ENCODE results near the gene POU2F1. TPM values are rescaled to one million over a fixed set of nuclear protein-coding genes. Genes with fewer than 3 reads are reported as not detected.

The POU2F1 gene
- total and polyA plus RNA-seq, 9 donors = 3.9 to 24.6 (median 17.0) TPM

GRCh38 chr1:167258858-167259257, 38.2 kb downstream of the POU2F1 start:
- WGBS, 3 donors = 4 to 19% (median 13%) methylated on average over 5 of the region's 5 CpGs
- DNase-seq = peak in 2 of 5 donors; percentile 30 to 44
- no peak overlapping the region for H3K27ac ChIP-seq
- no peaks in the 10 kb centered on the region for H3K36me3 ChIP-seq
- intact Hi-C loops (cut with DNase I) = no loop called here
- H3K4me3 ChIP-seq = no peak overlapping the region
- peaks cover 14% of the 10 kb centered on the region for H3K4me1 ChIP-seq (ENCODE audit: insufficient read depth)
- no peaks in the 10 kb centered on the region for H3K27me3 ChIP-seq
- no peaks in the 10 kb centered on the region for H3K9me3 ChIP-seq
- no peak for TF ChIP-seq POLR2A (IDR thresholded peaks at IDR 0.05)
- TF ChIP-seq EP300 (IDR thresholded peaks at IDR 0.05) = no peak
- no peak for TF ChIP-seq CTCF (IDR thresholded peaks at IDR 0.05)

GRCh38 chr1:167262836-167263235, 42.1 kb downstream of the POU2F1 start:
- H3K27ac ChIP-seq = no peak overlapping the region
- H3K4me3 ChIP-seq = no peak overlapping the region
- DNase-seq = no peak
- TF ChIP-seq EP300 (IDR thresholded peaks at IDR 0.05) = no peak
- TF ChIP-seq CTCF (IDR thresholded peaks at IDR 0.05) = no peak
- no peak for TF ChIP-seq POLR2A (IDR thresholded peaks at IDR 0.05)
- intact Hi-C loops (cut with DNase I) = no loop called here
- no peaks in the 10 kb centered on the region for H3K9me3 ChIP-seq
- no peaks in the 10 kb centered on the region for H3K36me3 ChIP-seq
- H3K27me3 ChIP-seq = no peaks in the 10 kb centered on the region
- H3K4me1 ChIP-seq (ENCODE audit: insufficient read depth) = peaks cover 15% of the 10 kb centered on the region

- Histone ChIP-seq H3K4me1 (ENCODE audit: insufficient read depth) (peaks cover 15% of the 10 kb centered on the region), H3K9me3 (no peaks in the 10 kb centered on the region), H3K27me3 (no peaks in the 10 kb centered on the region), H3K4me3 (no peak overlapping the region), H3K27ac (no peak overlapping the region), H3K36me3 (no peaks in the 10 kb centered on the region)
- 87 to 92% (median 92%) methylated on average over 8 of the region's 8 CpGs for WGBS, 3 donors
- intact Hi-C loops (cut with DNase I) = no loop called here
- TF ChIP-seq POLR2A (IDR thresholded peaks at IDR 0.05) (no peak), EP300 (IDR thresholded peaks at IDR 0.05) (no peak), CTCF (IDR thresholded peaks at IDR 0.05) (no peak)
- DNase-seq = no peak
These were observed 42.7 kb downstream of the POU2F1 start for GRCh38 chr1:167263344-167263743.

- no peaks in the 10 kb centered on the region for H3K9me3 ChIP-seq
- no peaks in the 10 kb centered on the region for H3K36me3 ChIP-seq
- TF ChIP-seq CTCF (IDR thresholded peaks at IDR 0.05) = no peak
- intact Hi-C loops (cut with DNase I) = no loop called here
- H3K27ac ChIP-seq = no peak overlapping the region
- DNase-seq = no peak
- peaks cover 13% of the 10 kb centered on the region for H3K4me1 ChIP-seq (ENCODE audit: insufficient read depth)
- H3K4me3 ChIP-seq = no peak overlapping the region
- H3K27me3 ChIP-seq = no peaks in the 10 kb centered on the region
These were observed 43.3 kb downstream of the POU2F1 start for GRCh38 chr1:167263819-167264464.

Measured in ovary (tissue), 9 donors.